HG02759 (cell line): Measurements from ENCODE around the gene RABGEF1.
"Not testable (repeated sequence)": the region's sequence is repeated elsewhere in the genome, so short reads cannot be mapped to it uniquely, and the experiment has no call there.

Experiments
- ATAC-seq: cut with Tn5 transposase; IDR thresholded peaks from one replicate; pipeline ENCODE4 v1.9.1; 2021; ENCODE audit warnings: mild to moderate bottlenecking, moderate library complexity; ENCODE audit not compliant: unreplicated experiment

Gene RABGEF1

GRCh38 chr7:66800591-66800990 is 60.1 kb downstream of the RABGEF1 start:
- no peak for ATAC-seq

- no peak for ATAC-seq
Observed at GRCh38 chr7:66804001-66804400, 63.5 kb downstream of the RABGEF1 start.

GRCh38 chr7:66807736-66808135 is 67.2 kb downstream of the RABGEF1 start:
- no peak for ATAC-seq

GRCh38 chr7:66810716-66811115 is 70.2 kb downstream of the RABGEF1 start:
- ATAC-seq: no peak

GRCh38 chr7:66815186-66815875 is 74.8 kb downstream of the RABGEF1 start:
- not testable (repeated sequence) for ATAC-seq

- no peak for ATAC-seq
Observed at GRCh38 chr7:66815951-66816350, 75.4 kb downstream of the RABGEF1 start.

GRCh38 chr7:66816658-66817057 is 76.1 kb downstream of the RABGEF1 start:
- not testable (repeated sequence) for ATAC-seq

- ATAC-seq: peak; percentile 65
Observed at GRCh38 chr7:66817208-66817795, 76.8 kb downstream of the RABGEF1 start.

GRCh38 chr7:66817956-66818355 is 77.4 kb downstream of the RABGEF1 start:
- ATAC-seq: not testable (repeated sequence)

- ATAC-seq: no peak
Observed at GRCh38 chr7:66824041-66824440, 83.5 kb downstream of the RABGEF1 start.

GRCh38 chr7:66825538-66825937 is 85.0 kb downstream of the RABGEF1 start:
- ATAC-seq: peak; percentile 52

GRCh38 chr7:66826649-66827048 is 86.1 kb downstream of the RABGEF1 start:
- no peak for ATAC-seq

- ATAC-seq: not testable (repeated sequence)
Observed at GRCh38 chr7:66830976-66831375, 90.4 kb downstream of the RABGEF1 start.

GRCh38 chr7:66832531-66833351 is 92.2 kb downstream of the RABGEF1 start:
- ATAC-seq: no peak

- ATAC-seq: no peak
Observed at GRCh38 chr7:66837007-66837406, 96.5 kb downstream of the RABGEF1 start.

- no peak for ATAC-seq
Observed at GRCh38 chr7:66837661-66838060, 97.1 kb downstream of the RABGEF1 start.

GRCh38 chr7:66839814-66840213 is 99.3 kb downstream of the RABGEF1 start:
- ATAC-seq: no peak

GRCh38 chr7:66840316-66840715 is 99.8 kb downstream of the RABGEF1 start:
- no peak for ATAC-seq

- ATAC-seq: no peak
Observed at GRCh38 chr7:66841898-66842297, 101.4 kb downstream of the RABGEF1 start.

GRCh38 chr7:66843492-66843891 is 103.0 kb downstream of the RABGEF1 start:
- not testable (repeated sequence) for ATAC-seq

GRCh38 chr7:66844552-66845378 is 104.2 kb downstream of the RABGEF1 start:
- peak; percentile 96 for ATAC-seq
